Right lobe of liver (tissue), 6 donors: ENCODE results near the gene CDH12. TPM values are rescaled to one million over a fixed set of nuclear protein-coding genes. Genes with fewer than 3 reads are reported as not detected.

ENCODE experiments used
- ATAC-seq, 4 donors: fragments of 200-7000 bp; cut with Tn5 transposase; one replicate each; pipeline ENCODE4 v1.9.1; 2020; ENCODE audit warnings: mild to moderate bottlenecking in 4 of 4, moderate library complexity in 4 of 4
- DNase-seq, 3 donors: peaks; one replicate each; pipeline ENCODE4 v3.0.0-alpha.2; 2020
- H3K27ac ChIP-seq, 3 donors: fragments of 200-600 bp; one replicate each; pipeline ENCODE4 v1.8.0; 2022
- H3K27me3 ChIP-seq, 2 donors: fragments of 200-600 bp; one replicate each; pipeline ENCODE4 v1.8.0; 2022
- H3K36me3 ChIP-seq, 4 donors: fragments of 200-600 bp; sonication (generic) in 1 of 4; one replicate each; pipeline versions ENCODE4 v1.5.1 to v1.8.0; 2017 to 2022; ENCODE audit warnings: control low read depth in 1 of 4
- H3K4me1 ChIP-seq, 4 donors: fragments of 200-600 bp; sonication (generic) in 1 of 4; one replicate each; pipeline versions ENCODE4 v1.5.1 to v1.8.0; 2017 to 2022; ENCODE audit warnings: control low read depth in 1 of 4
- H3K4me3 ChIP-seq, 3 donors: fragments of 200-600 bp; one replicate each; pipeline ENCODE4 v1.8.0; 2022
- H3K9me3 ChIP-seq, 4 donors: fragments of 200-600 bp; sonication (generic) in 1 of 4; one replicate each; pipeline versions ENCODE4 v1.5.1 to v1.8.0; 2017 to 2022; ENCODE audit warnings: control low read depth in 1 of 4
- POLR2A ChIP-seq: fragments of 450-650 bp; IDR thresholded peaks from one replicate; pipeline ENCODE4 v1.6.1; 2017; ENCODE audit warnings: antibody characterized with exemption, mild to moderate bottlenecking
- WGBS: methylation state at CpG from one replicate; pipeline ENCODE4 v1.1.6; 2018; ENCODE audit warnings: low coverage, low lambda C conversion rate; ENCODE audit not compliant: insufficient coverage; ENCODE audit errors: missing lambda C conversion rate; 5-methylcytosine and 5-hydroxymethylcytosine counted together
- intact Hi-C, 2 donors: fragments of 100-400 bp; cut with DNase I; formaldehyde crosslinking; loops; one replicate each; pipeline versions ENCODE4 v1.11.2 to v1.14.1; 2022
- total RNA-seq, 6 experiments: library from RNA; depleted of rRNA in 2 of 6; stranded (reverse); fragments of >200 nt in 2 of 6; fragmentation: NEBNext Ultra II Directional in 3 of 6; extraction: Animal tissue kit (Norgen Biotek cat#: 25700) in 3 of 6; gene quantifications; one replicate each; pipeline versions ENCODE4 v1.1.0 to v1.2.4, GENCODE V29; 2016 to 2023
- TF ChIP-seq, protein P1 (sequence below), 4 donors: fragments of 200-600 bp in 3 of 4; fragments of 450-650 bp in 1 of 4; IDR thresholded peaks; one replicate each; pipeline versions ENCODE4 v1.5.1 to v1.8.0; 2016 to 2022; ENCODE audit warnings: antibody characterized with exemption in 4 of 4, mild to moderate bottlenecking in 2 of 4
- donor health status: DM: no; HTN: yes; CAD: no.
- donor health status: DM: no; HTN: no; CAD: no.
- donor health status: DM: no; HTN: no; CAD: no.
- donor health status: DM: no; HTN: yes; CAD: no.
- donor health status: DM: no; HTN: yes; CAD: no.

The CDH12 gene
- total RNA-seq, 6 experiments from 2014 or later = 0.42 to 1.0 (median 0.77) TPM; not detected in 3

DNA sequence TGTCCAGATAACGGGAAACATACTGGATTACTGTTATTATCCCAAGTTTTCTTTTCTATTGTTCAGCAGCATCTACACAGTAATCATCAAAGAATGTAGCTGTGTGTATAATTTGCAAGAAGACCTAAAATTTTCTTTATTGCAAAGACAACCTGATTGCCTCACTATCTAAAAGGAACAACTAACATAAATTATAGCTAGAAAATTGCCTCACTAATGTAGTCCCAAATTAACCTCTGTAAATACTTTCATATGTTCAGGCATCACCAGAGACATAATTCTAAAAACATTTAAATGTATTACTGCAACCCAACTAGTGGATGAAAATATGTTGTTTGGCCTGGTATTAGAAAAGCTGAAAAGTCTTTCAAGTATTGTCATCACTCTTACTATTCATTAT, 275.4 kb downstream of the CDH12 start:
- WGBS = 36% methylated on average over 1 of the region's 1 CpG
- Histone ChIP-seq H3K4me3 (no peak overlapping the region), H3K27me3 (no peaks in the 10 kb centered on the region), H3K4me1 (no peaks in the 10 kb centered on the region), H3K9me3 (no peaks in the 10 kb centered on the region), H3K36me3 (no peaks in the 10 kb centered on the region), H3K27ac (no peak overlapping the region)
- DNase-seq (no peak), ATAC-seq (no peak)
- TF ChIP-seq, protein P1, sequence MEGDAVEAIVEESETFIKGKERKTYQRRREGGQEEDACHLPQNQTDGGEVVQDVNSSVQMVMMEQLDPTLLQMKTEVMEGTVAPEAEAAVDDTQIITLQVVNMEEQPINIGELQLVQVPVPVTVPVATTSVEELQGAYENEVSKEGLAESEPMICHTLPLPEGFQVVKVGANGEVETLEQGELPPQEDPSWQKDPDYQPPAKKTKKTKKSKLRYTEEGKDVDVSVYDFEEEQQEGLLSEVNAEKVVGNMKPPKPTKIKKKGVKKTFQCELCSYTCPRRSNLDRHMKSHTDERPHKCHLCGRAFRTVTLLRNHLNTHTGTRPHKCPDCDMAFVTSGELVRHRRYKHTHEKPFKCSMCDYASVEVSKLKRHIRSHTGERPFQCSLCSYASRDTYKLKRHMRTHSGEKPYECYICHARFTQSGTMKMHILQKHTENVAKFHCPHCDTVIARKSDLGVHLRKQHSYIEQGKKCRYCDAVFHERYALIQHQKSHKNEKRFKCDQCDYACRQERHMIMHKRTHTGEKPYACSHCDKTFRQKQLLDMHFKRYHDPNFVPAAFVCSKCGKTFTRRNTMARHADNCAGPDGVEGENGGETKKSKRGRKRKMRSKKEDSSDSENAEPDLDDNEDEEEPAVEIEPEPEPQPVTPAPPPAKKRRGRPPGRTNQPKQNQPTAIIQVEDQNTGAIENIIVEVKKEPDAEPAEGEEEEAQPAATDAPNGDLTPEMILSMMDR (IDR thresholded peaks at IDR 0.05) = no peak
- no peak for TF ChIP-seq POLR2A
- intact Hi-C loops = no loop called here

DNA sequence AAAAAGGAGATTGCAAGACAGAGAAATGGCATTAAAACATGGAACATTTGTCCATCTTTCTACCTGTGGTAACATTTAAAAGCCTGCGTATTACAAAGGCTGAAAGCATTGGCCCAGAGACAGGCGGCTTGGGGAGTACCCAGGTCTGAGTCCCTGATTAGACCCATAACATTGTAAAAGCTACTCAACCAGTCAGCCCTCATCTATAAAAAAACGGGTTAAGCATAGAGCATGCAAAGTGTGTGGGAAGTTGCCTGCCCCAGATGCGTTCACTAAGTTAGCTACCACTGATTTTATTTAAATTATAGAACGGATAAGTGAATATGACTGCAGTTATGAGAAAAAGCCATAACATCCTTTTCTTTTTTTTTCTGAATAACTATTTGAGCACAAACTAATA, 276.1 kb downstream of the CDH12 start:
- Histone ChIP-seq H3K4me3 (no peak overlapping the region), H3K27me3 (no peaks in the 10 kb centered on the region), H3K36me3 (no peaks in the 10 kb centered on the region), H3K27ac (no peak overlapping the region), H3K9me3 (no peaks in the 10 kb centered on the region), H3K4me1 (no peaks in the 10 kb centered on the region)
- 50% methylated on average over 5 of the region's 5 CpGs for WGBS
- intact Hi-C loops = no loop called here
- TF ChIP-seq POLR2A = no peak
- TF ChIP-seq, protein P1 (IDR thresholded peaks at IDR 0.05) = no peak
- no peak for DNase-seq
- no peak for ATAC-seq

DNA sequence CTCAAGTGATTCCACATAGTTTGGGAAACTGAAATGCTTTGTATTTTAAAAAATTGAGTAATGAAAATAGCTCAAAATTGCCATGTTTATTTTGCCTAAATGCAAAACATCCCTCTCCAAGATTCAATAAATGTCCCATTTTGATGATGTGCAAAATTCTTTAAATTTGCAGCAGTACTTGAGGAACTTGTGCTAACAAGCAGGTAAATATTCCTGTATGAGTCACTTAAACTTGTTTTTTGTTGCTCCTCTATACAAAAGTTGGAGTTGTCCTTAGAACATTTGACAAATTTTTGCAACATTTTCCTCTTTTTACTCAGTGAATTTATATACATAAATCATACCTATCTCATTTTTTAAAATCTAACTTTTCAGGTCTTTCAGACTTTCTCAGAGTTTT, 280.2 kb downstream of the CDH12 start:
- no peaks in the 10 kb centered on the region for H3K36me3 ChIP-seq
- H3K4me1 ChIP-seq = no peaks in the 10 kb centered on the region
- ATAC-seq (no peak), DNase-seq (no peak)
- H3K9me3 ChIP-seq = no peaks in the 10 kb centered on the region
- no peaks in the 10 kb centered on the region for H3K27me3 ChIP-seq
- intact Hi-C loops = no loop called here
- H3K27ac ChIP-seq = no peak overlapping the region
- TF ChIP-seq, protein P1 (IDR thresholded peaks at IDR 0.05) = no peak
- no peak for TF ChIP-seq POLR2A
- H3K4me3 ChIP-seq = no peak overlapping the region

DNA sequence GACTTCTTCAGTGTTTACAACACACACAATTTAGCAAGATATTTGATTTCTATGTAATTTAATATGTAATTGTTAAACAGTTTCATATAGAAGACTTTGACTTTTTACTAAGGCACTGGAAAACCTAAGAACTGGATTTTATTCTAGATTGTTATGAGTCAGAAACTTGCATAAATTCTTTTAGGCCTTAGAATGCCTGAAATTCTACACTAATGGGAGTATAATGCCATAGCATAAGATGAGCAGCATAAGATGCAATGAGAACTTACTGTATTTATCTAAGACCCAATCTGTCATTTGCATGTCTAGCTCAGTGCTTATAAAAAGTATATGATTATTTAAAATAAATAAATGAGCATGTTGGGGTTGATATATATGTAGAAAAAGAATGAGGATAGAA, 285.2 kb downstream of the CDH12 start:
- no peak overlapping the region for H3K4me3 ChIP-seq
- no peaks in the 10 kb centered on the region for H3K27me3 ChIP-seq
- no peaks in the 10 kb centered on the region for H3K36me3 ChIP-seq
- no peak for DNase-seq
- ATAC-seq = no peak
- intact Hi-C loops = no loop called here
- no peak overlapping the region for H3K27ac ChIP-seq
- no peaks in the 10 kb centered on the region for H3K9me3 ChIP-seq
- TF ChIP-seq, protein P1 (IDR thresholded peaks at IDR 0.05) = no peak
- TF ChIP-seq POLR2A = no peak
- no peaks in the 10 kb centered on the region for H3K4me1 ChIP-seq

DNA sequence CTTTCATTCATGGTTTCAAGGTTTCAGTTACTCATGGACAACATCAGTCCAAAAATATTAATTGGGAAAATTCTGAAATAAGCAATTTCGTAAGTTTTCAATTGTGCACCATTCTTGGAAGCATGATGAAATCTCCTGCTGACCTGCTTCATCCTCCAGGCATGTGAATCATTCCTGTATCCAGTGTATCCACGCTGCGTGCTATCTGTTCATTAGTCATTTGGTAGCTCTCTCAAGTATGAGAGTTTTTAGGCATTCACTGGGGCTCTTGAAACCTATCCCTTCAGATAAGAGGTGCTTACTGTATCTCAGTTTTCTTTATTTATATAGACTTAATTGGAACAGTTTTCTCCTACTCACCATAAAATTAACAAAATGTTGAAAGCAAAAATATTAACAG, 293.0 kb downstream of the CDH12 start:
- H3K27me3 ChIP-seq = no peaks in the 10 kb centered on the region
- DNase-seq (no peak), ATAC-seq (no peak)
- H3K4me1 ChIP-seq = no peaks in the 10 kb centered on the region
- no peaks in the 10 kb centered on the region for H3K9me3 ChIP-seq
- H3K27ac ChIP-seq = no peak overlapping the region
- no peak overlapping the region for H3K4me3 ChIP-seq
- no peaks in the 10 kb centered on the region for H3K36me3 ChIP-seq
- 28% methylated on average over 3 of the region's 3 CpGs for WGBS
- no peak for TF ChIP-seq POLR2A
- intact Hi-C loops = no loop called here
